Gastrocnemius medialis (tissue), 4 donors: ENCODE data around the gene GH1.

Source experiments
- POLR2A ChIP-seq, 2 donors: fragments of 450-650 bp; IDR thresholded peaks; one replicate each; pipeline ENCODE4 v1.6.1; 2017; ENCODE audit warnings: antibody characterized with exemption in 2 of 2, mild to moderate bottlenecking in 2 of 2, moderate library complexity in 2 of 2
- TF ChIP-seq, protein P1 (sequence below), 5 experiments: fragments of 450-650 bp in 3 of 5; fragments of 200-600 bp in 2 of 5; sonication (generic) in 2 of 5; IDR thresholded peaks in 4 of 5; conservative IDR thresholded peaks in 1 of 5; 1 replicate in 4 of 5; 2 replicates in 1 of 5; pipeline ENCODE4 v1.5.1; 2016 to 2019; ENCODE audit warnings: antibody characterized with exemption in 5 of 5, mild to moderate bottlenecking in 3 of 5, moderate library complexity in 3 of 5

GRCh38 chr17:63927464-63928171, 9.0 kb upstream of the GH1 start:
- TF ChIP-seq, protein P1, sequence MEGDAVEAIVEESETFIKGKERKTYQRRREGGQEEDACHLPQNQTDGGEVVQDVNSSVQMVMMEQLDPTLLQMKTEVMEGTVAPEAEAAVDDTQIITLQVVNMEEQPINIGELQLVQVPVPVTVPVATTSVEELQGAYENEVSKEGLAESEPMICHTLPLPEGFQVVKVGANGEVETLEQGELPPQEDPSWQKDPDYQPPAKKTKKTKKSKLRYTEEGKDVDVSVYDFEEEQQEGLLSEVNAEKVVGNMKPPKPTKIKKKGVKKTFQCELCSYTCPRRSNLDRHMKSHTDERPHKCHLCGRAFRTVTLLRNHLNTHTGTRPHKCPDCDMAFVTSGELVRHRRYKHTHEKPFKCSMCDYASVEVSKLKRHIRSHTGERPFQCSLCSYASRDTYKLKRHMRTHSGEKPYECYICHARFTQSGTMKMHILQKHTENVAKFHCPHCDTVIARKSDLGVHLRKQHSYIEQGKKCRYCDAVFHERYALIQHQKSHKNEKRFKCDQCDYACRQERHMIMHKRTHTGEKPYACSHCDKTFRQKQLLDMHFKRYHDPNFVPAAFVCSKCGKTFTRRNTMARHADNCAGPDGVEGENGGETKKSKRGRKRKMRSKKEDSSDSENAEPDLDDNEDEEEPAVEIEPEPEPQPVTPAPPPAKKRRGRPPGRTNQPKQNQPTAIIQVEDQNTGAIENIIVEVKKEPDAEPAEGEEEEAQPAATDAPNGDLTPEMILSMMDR (IDR thresholded peaks at IDR 0.05 in 4 of 5, conservative IDR thresholded peaks at IDR 0.05 in 1 of 5): no peak
- no peak for TF ChIP-seq POLR2A (IDR thresholded peaks at IDR 0.05)
